ENCODE data around the gene ILRUN. TPM values are rescaled to one million over a fixed set of nuclear protein-coding genes. Genes with fewer than 3 reads are reported as not detected.

The ILRUN gene
- total and polyA plus RNA-seq, 9 of the 15 experiments (the other 6 are each of a cell fraction or from before 2014, with no cell fraction given) = 24.9 to 78.9 (median 53.4) TPM

DNA sequence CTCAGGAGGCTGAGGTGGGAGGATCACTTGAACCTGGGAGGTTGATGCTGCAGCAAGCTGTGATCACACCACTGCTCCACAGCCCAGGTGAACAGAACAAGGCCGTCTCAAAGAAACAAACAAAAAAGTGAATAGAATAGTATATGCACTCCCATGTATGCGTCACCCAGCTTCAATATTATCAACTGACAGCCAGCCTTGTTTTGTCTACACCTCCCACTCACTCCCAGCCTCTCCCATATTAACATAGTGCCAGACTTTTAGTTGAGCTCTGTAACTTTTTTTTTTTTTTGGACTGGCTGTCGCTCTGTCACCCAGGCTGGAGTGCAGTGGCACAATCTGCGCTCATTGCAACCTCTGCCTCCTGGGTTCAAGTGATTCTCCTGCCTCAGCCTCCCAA lies 18.1 kb upstream of the ILRUN start (continued):
- no peak for TF ChIP-seq ZBTB26 (CRISPR knock-in tag; IDR thresholded peaks at IDR 0.05)
- TF ChIP-seq TCF3 (CRISPR knock-in tag; IDR thresholded peaks at IDR 0.05) = peak; percentile 82
- peak; percentile 40 for TF ChIP-seq CCNT2 (IDR thresholded peaks at IDR 0.05; ENCODE audit: borderline replicate concordance, extremely low read depth, insufficient read length, low read depth, low read length)
- TF ChIP-seq ZKSCAN3 (CRISPR knock-in tag; IDR thresholded peaks at IDR 0.05) = no peak
- TF ChIP-seq NEUROD1 (IDR thresholded peaks at IDR 0.05; ENCODE audit: borderline replicate concordance, low read depth, low read length, partially characterized antibody) = peak; percentile 45
- no peak for TF ChIP-seq GATAD2B (IDR thresholded peaks at IDR 0.05; ENCODE audit: borderline replicate concordance)
- TF ChIP-seq TAL1 (IDR thresholded peaks at IDR 0.05) = peak; percentile 36
- no peak for TF ChIP-seq MCM2 (IDR thresholded peaks at IDR 0.05; ENCODE audit: low read depth)
- no peak for TF ChIP-seq ZNF217 (CRISPR knock-in tag; IDR thresholded peaks at IDR 0.05)
- TF ChIP-seq ZNF444 (CRISPR knock-in tag; IDR thresholded peaks at IDR 0.05) = no peak
- no peak for TF ChIP-seq EHMT2 (IDR thresholded peaks at IDR 0.05)
- no peak for TF ChIP-seq CBX5 (IDR thresholded peaks at IDR 0.05; ENCODE audit: borderline replicate concordance, low read depth)
- TF ChIP-seq KLF10 (CRISPR knock-in tag; IDR thresholded peaks at IDR 0.05) = no peak
- peak; percentile 27 for TF ChIP-seq TBP (optimal IDR thresholded peaks at IDR 0.05; ENCODE audit: low read depth, low read length)
- no peak for TF ChIP-seq NFYB (IDR thresholded peaks at IDR 0.05; ENCODE audit: extremely low read depth, insufficient read length)
- TF ChIP-seq CHD1 (IDR thresholded peaks at IDR 0.05; ENCODE audit: low read length) = no peak
- TF ChIP-seq PRPF4 (IDR thresholded peaks at IDR 0.05; ENCODE audit: insufficient read depth, low read depth, low read length, poor library complexity, severe bottlenecking) = no peak
- no peak for TF ChIP-seq ELF4 (CRISPR knock-in tag; IDR thresholded peaks at IDR 0.05)
- TF ChIP-seq NFIC (IDR thresholded peaks at IDR 0.05) = peak; percentile 34; the same call in 1 of the 2 replicates
- no peak for TF ChIP-seq ZBTB9 (CRISPR knock-in tag; IDR thresholded peaks at IDR 0.05)
- TF ChIP-seq SP2 (IDR thresholded peaks at IDR 0.05; ENCODE audit: extremely low read depth, low read depth, low read length, poor library complexity, severe bottlenecking) = no peak
- TF ChIP-seq FOXJ3 (CRISPR knock-in tag; IDR thresholded peaks at IDR 0.05) = no peak
- TF ChIP-seq, protein P1, sequence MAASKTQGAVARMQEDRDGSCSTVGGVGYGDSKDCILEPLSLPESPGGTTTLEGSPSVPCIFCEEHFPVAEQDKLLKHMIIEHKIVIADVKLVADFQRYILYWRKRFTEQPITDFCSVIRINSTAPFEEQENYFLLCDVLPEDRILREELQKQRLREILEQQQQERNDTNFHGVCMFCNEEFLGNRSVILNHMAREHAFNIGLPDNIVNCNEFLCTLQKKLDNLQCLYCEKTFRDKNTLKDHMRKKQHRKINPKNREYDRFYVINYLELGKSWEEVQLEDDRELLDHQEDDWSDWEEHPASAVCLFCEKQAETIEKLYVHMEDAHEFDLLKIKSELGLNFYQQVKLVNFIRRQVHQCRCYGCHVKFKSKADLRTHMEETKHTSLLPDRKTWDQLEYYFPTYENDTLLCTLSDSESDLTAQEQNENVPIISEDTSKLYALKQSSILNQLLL (CRISPR knock-in tag; IDR thresholded peaks at IDR 0.05; ENCODE audit: borderline replicate concordance) = no peak
- TF ChIP-seq ZFPM2 (CRISPR knock-in tag; IDR thresholded peaks at IDR 0.05) = no peak
- TF ChIP-seq, protein P2, sequence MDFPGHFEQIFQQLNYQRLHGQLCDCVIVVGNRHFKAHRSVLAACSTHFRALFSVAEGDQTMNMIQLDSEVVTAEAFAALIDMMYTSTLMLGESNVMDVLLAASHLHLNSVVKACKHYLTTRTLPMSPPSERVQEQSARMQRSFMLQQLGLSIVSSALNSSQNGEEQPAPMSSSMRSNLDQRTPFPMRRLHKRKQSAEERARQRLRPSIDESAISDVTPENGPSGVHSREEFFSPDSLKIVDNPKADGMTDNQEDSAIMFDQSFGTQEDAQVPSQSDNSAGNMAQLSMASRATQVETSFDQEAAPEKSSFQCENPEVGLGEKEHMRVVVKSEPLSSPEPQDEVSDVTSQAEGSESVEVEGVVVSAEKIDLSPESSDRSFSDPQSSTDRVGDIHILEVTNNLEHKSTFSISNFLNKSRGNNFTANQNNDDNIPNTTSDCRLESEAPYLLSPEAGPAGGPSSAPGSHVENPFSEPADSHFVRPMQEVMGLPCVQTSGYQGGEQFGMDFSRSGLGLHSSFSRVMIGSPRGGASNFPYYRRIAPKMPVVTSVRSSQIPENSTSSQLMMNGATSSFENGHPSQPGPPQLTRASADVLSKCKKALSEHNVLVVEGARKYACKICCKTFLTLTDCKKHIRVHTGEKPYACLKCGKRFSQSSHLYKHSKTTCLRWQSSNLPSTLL (IDR thresholded peaks at IDR 0.05) = no peak
- TF ChIP-seq LEF1 (IDR thresholded peaks at IDR 0.05) = peak; percentile 52; the same call in 1 of the 2 replicates
- TF ChIP-seq ARHGAP35 (IDR thresholded peaks at IDR 0.05; ENCODE audit: partially characterized antibody) = no peak

Measured in K562 (cell line).